HUES6 (cell line): ENCODE results near the gene HMCES.

Experiments
- H3K27ac ChIP-seq: 2 replicates; pipeline ENCODE4 v1.7.0; 2013; ENCODE audit warnings: low read depth, mild to moderate bottlenecking, low read length, inconsistent platforms
- H3K27me3 ChIP-seq: 2 replicates; pipeline ENCODE4 v1.6.1; 2013; ENCODE audit warnings: low read length; ENCODE audit not compliant: control insufficient read depth, insufficient read depth
- H3K36me3 ChIP-seq: 2 replicates; pipeline ENCODE4 v1.6.1; 2013; ENCODE audit warnings: low read length; ENCODE audit not compliant: control insufficient read depth, insufficient read depth
- H3K4me1 ChIP-seq: 2 replicates; pipeline ENCODE4 v1.6.1; 2013; ENCODE audit warnings: low read length; ENCODE audit not compliant: control insufficient read depth, insufficient read depth
- H3K4me3 ChIP-seq: 2 replicates; pipeline ENCODE4 v1.5.1; 2013; ENCODE audit warnings: low read depth, low read length
- H3K9ac ChIP-seq: one replicate; pipeline ENCODE4 v1.6.1; 2013; ENCODE audit warnings: mild to moderate bottlenecking, low read length
- H3K9me3 ChIP-seq: 2 replicates; pipeline ENCODE4 v1.6.1; 2013; ENCODE audit warnings: low read depth, low read length; ENCODE audit not compliant: control insufficient read depth, insufficient read depth

The HMCES gene

DNA sequence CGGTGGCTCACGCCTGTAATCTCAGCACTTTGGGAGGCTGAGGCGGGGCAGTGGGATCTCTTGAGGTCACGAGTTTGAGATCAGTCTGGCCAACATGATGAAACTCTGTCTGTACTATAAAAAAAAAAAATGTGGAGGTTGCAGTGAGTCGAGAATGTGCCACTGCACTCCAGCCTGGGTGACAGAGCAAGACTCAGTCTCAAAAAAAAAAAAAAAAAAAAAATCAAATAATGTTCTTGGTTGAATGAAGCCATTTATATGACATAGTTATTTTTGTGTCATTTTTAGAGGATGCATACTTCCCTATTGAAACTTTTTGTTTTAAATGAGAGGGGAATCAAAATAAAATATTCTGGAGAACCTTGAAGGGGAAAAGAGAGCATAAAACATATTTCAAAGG is 3.1 kb downstream of the HMCES start:
- no peak overlapping the region for H3K27ac ChIP-seq
- H3K9ac ChIP-seq = no peak overlapping the region
- H3K4me1 ChIP-seq = peaks cover 8% of the 10 kb centered on the region
- no peak overlapping the region for H3K4me3 ChIP-seq
- peaks cover 14% of the 10 kb centered on the region for H3K36me3 ChIP-seq
- no peaks in the 10 kb centered on the region for H3K27me3 ChIP-seq
- H3K9me3 ChIP-seq = no peaks in the 10 kb centered on the region

DNA sequence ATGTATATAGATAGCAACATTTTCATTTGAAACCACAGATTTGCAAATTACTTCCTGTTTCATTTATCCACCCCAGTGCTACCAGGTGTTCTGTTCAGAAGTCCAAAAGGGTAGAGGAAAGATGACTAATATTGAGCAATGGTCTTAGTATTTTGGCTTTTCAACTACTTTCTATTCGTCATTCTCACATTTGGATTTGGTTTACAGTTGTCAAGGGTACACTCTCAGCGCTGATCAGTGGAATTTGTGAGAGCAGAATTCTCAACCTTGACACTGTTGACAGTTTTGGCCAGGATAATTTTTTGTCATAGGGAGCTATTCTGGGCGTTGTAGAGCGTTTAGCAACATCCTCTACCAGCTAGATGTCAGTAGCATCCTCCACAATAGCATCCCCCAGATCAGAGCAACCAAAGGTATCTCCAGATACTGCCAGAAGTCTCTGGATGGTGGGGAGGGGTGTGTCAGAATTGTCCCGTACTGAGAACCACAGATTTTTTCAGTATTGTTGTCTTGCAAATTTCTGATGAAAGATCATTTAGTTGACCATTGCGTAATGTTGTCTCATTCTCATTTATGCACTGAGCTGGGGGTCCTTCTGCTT is 4.2 kb downstream of the HMCES start:
- Histone ChIP-seq H3K9me3 (no peaks in the 10 kb centered on the region), H3K27ac (no peak overlapping the region), H3K4me1 (peaks cover 6% of the 10 kb centered on the region), H3K36me3 (peaks cover 6% of the 10 kb centered on the region; the same call in 1 of the 2 replicates), H3K4me3 (no peak overlapping the region), H3K9ac (no peak overlapping the region), H3K27me3 (no peaks in the 10 kb centered on the region)

DNA sequence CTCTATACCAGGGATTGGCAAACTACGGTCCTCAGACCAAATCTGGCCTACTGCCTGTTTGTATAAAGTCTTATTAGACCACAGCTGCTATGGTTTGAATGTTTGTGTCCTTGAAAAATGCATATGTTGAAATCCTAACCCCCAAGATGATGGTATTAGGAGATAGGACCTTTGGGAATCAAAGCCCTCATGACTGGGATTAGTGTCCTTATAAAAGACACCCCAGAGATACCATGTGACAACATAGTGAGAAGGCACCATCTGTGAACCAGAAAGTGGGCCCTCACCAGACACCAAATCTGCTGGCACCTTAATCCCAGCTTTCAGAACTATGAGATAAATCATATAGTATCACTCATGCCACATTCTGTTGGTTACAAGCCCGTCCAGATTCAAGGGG is 7.4 kb downstream of the HMCES start:
- Histone ChIP-seq H3K27me3 (no peaks in the 10 kb centered on the region), H3K9me3 (no peaks in the 10 kb centered on the region), H3K4me1 (no peaks in the 10 kb centered on the region), H3K36me3 (peaks cover 29% of the 10 kb centered on the region), H3K4me3 (no peak overlapping the region), H3K9ac (no peak overlapping the region), H3K27ac (no peak overlapping the region)

- peaks cover 41% of the 10 kb centered on the region for H3K36me3 ChIP-seq
Observed at GRCh38 chr3:129288446-129288845, 9.8 kb downstream of the HMCES start.

GRCh38 chr3:129289201-129289921 is 10.7 kb downstream of the HMCES start:
- Histone ChIP-seq H3K9ac (no peak overlapping the region), H3K9me3 (no peaks in the 10 kb centered on the region), H3K36me3 (peaks cover 40% of the 10 kb centered on the region), H3K4me1 (no peaks in the 10 kb centered on the region), H3K27me3 (no peaks in the 10 kb centered on the region), H3K4me3 (no peak overlapping the region), H3K27ac (no peak overlapping the region)

More at GRCh38 chr3:129288446-129288845, 9.8 kb downstream of the HMCES start:
- no peaks in the 10 kb centered on the region for H3K4me1 ChIP-seq
- no peaks in the 10 kb centered on the region for H3K27me3 ChIP-seq
- no peak overlapping the region for H3K27ac ChIP-seq
- no peak overlapping the region for H3K4me3 ChIP-seq
- no peak overlapping the region for H3K9ac ChIP-seq
- H3K9me3 ChIP-seq = no peaks in the 10 kb centered on the region

- Histone ChIP-seq H3K27me3 (no peaks in the 10 kb centered on the region), H3K4me1 (no peaks in the 10 kb centered on the region), H3K9me3 (no peaks in the 10 kb centered on the region), H3K27ac (no peak overlapping the region), H3K36me3 (peaks cover 42% of the 10 kb centered on the region), H3K4me3 (no peak overlapping the region), H3K9ac (no peak overlapping the region)
Observed at GRCh38 chr3:129291236-129291886, 12.7 kb downstream of the HMCES start.

- Histone ChIP-seq H3K9me3 (no peaks in the 10 kb centered on the region), H3K4me1 (no peaks in the 10 kb centered on the region), H3K27me3 (no peaks in the 10 kb centered on the region), H3K36me3 (peaks cover 51% of the 10 kb centered on the region), H3K27ac (no peak overlapping the region), H3K9ac (no peak overlapping the region), H3K4me3 (no peak overlapping the region)
Observed at GRCh38 chr3:129295286-129295685, 16.6 kb downstream of the HMCES start.

DNA sequence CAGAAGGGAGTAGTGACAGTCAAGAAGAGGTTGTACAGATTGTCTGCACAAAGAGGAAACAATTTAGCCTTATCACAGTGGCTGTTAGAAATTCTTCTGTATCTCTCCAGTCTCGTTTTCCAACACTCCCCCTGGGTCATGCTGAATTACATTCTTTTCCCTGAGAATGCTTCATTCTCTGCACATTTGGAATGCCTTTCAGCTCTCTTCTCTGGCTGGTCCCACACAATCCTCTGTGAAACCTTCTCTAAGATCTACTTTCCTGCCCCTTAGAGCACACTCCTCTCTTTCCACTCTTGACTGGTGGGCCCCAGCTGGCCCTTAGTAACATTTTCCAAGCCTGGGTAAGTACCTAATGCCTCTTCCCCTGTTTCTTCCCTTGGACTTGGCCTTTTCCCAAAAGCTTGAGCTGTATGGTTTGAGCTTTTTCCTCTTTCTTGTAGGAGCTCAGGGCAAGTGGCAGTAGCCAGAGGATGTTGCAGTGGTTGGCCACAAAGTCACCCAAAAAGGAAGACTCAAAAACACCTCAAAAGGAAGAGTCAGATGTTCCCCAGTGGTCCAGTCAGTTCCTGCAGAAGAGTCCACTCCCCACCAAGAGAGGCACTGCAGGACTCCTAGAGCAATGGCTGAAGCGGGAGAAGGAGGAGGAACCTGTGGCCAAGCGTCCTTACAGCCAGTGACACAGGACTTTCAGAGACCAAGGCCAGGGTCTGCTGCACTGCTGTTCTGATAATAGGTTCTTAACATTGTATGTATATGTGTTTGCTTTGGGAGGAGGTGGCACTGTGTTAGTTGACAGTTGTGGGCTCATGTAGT is 25.7 kb downstream of the HMCES start:
- Histone ChIP-seq H3K4me3 (0 out of 2 replicates have a peak overlapping the region, but pooled peaks have one; percentile 10), H3K36me3 (peaks cover 31% of the 10 kb centered on the region), H3K9ac (no peak overlapping the region), H3K4me1 (peaks cover 22% of the 10 kb centered on the region), H3K27me3 (no peaks in the 10 kb centered on the region), H3K27ac (no peak overlapping the region; the same call in 1 of the 2 replicates), H3K9me3 (no peaks in the 10 kb centered on the region)

GRCh38 chr3:129304962-129305222 is 26.2 kb downstream of the HMCES start:
- Histone ChIP-seq H3K4me3 (no peak overlapping the region), H3K9me3 (no peaks in the 10 kb centered on the region), H3K4me1 (peaks cover 25% of the 10 kb centered on the region), H3K27me3 (no peaks in the 10 kb centered on the region), H3K9ac (no peak overlapping the region), H3K27ac (no peak overlapping the region), H3K36me3 (peaks cover 31% of the 10 kb centered on the region)

DNA sequence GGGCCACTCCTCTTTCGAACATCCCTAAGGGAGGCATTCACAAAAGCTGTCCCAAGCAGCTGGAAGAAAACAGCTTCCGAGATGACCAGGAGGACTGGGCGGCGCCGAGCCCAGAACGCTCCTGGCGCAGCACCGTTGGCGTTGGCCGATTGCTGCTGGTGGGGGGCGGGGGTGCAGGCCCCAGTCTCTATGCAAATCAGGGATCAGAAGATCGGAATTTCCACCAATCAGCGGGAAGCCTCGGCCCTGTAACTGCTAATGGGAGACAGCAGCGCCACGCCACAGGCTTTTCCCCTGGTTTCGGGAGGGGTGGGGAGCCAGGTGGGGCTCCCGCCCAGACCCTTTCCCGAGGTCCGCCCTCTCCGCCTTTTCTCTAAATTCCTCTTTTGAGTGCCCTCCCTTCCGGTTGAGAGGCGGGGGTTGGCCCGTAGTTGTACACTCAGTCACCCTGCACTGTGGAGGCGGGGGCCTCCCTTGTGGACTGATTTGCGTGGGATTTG is 27.0 kb downstream of the HMCES start:
- Histone ChIP-seq H3K36me3 (peaks cover 28% of the 10 kb centered on the region), H3K9ac (no peak overlapping the region), H3K27ac (peak overlapping the region; percentile 16; the same call in 1 of the 2 replicates), H3K27me3 (no peaks in the 10 kb centered on the region), H3K4me3 (peak overlapping the region; percentile 29; the same call in 1 of the 2 replicates), H3K9me3 (no peaks in the 10 kb centered on the region), H3K4me1 (peaks cover 31% of the 10 kb centered on the region)
